GM19240 (cell line): ENCODE data around the gene KIAA0232.
"Not testable (repeated sequence)": the region's sequence is repeated elsewhere in the genome, so short reads cannot be mapped to it uniquely, and the experiment has no call there.

Experiments used
- DNase-seq: peaks from one replicate; pipeline ENCODE4 v3.0.0; 2011; ENCODE audit warnings: low spot score; ENCODE audit not compliant: insufficient read length

Gene KIAA0232

DNA sequence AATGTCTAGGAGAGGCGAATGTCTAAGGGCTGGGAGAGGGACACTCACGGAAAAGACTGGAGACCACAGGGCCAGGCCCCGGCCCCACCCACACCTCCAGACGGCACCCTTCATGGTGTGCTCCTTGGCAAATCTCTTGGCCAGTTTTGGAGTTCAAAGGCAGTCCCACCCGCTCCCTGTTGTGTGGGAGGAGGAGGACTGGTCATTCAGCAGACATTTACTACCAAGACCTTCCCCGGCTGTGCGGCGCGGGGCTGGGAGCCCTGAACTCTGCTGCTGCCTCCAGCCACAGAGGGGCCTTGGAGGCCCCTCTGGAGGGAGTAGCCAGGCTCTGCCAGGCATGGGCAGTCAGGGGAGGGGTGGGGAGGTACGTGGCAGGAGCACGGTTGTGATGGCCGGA is 118.4 kb downstream of the KIAA0232 start:
- no peak for DNase-seq

DNA sequence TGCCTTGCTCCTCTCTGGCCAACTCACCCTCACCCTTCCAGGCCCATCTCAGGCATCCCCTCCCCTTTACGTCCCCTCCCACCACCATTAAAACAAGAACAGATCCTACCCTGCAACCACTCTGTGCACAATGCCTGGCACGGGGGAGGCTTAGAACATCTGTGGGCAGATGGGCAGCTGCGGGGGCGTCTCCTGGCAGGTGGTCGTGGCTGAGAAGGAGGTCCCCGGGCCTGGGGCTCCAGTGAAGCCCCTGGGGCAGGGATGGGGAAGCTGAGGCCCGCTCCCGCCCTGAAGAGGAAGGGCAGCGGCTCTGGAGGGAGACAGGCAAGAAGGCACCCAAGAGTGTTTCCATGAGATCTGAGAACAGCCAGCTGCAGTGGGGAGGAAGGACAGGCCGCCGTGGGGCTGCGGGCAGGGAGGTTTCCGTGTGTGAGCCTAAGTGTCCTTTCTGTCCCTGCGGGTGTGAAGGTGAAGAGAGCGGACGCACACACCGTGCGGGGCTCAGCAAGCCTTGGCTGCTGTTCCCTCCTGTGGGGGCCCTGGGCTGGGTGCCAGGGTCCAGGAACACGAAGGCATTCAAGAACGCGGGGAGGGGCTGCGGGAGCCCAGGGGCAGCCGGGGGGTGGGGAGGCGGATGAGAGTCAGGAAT is 119.3 kb downstream of the KIAA0232 start:
- no peak for DNase-seq

DNA sequence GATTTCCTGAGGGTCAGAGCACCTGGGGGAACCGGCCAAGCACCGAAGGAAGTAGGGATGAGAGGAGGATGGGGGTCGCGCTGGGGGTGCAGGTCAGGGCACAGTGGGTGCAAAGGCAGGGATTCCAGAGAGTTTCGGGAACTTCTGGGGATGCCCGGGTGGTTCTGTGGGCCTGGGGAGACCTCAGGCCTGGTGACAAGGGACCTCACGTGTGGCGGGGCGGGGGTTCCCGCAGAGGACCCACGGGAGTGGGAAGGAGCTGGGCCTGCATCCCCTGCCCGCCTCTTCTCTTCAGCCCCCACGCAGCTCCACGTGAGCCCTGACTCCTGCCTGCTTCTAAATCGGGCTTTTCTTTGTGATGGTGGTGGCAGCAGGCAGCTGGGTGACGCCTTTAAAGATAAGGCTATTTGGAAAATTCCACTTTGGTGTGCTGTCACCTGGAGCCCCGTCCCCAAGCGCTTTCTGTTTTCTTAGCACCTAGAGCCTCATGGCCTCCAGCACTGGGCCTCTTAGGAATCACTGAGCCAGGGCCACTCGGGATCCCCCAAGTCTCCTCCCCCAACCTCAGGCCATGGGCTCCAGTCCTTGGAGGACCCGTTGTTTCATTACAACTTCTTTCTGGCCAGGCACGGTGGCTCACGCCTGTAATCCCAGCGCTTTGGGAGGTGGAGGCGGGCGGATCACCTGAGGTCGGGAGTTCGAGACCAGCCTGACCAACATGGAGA is 120.0 kb downstream of the KIAA0232 start:
- DNase-seq, result no peak

DNA sequence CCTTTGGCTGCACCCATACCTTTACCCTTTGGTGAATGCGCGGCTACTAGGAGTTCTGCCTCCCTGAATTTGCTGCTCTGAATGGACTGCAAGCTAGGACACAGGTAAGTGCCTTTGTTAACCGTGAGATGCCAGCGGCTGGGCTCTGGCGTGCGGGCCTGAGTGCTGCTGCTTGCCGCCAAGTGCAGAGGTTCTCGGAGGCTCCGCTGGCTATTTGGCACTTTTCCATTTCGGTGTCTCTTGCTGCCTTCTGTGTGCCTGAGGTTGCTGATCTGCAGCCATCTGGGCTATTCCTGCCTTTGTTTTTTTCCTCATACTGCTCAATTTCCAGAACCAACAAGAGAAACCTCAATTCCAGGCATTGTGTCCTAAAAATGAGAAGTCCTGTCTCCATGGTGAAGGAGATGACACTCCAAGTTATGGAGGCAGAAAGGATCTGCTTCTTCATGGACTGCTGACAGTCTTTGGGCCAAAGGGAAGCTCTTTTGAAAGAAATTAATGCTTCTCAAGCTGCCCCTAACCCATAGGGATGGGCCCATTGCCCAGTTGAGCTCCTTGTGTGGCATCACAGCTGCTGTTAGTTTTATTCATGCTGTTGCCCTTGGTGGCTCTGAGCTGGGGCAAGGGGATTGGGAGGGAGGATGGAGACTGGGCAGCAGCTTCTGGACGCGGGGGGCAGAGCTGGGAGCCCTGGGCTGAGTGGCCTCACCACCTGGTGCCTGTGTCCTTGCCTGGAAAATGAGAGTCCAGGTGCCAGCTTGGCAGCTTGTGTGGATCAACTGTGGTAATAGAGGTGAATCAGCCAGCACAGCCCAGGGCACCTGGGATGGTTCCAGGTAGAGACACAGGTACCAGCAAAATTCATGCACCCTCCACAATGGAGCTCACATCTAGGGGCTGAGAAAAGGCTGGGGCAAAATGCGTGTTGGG is 123.3 kb downstream of the KIAA0232 start:
- no peak for DNase-seq

DNA sequence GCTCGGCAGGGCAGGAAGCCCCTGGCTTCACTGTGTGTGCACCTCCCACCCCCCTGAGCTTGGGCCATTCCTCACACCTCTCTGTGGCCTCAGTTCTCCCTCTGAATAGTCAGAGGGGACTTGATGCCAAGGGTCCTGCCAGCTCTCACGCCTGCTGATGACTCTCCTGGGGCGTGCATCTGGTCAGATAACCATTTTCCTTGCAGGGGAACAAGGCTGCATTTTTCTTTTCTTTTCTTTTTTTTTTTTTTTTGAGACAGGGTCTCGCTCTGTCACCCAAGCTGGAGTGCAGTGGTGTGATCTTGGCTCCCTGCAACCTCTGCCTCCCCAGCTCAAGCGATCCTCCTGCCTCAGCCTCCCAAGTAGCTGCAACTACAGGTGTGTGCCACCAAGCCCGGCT is 124.0 kb downstream of the KIAA0232 start:
- DNase-seq, result not testable (repeated sequence)

DNA sequence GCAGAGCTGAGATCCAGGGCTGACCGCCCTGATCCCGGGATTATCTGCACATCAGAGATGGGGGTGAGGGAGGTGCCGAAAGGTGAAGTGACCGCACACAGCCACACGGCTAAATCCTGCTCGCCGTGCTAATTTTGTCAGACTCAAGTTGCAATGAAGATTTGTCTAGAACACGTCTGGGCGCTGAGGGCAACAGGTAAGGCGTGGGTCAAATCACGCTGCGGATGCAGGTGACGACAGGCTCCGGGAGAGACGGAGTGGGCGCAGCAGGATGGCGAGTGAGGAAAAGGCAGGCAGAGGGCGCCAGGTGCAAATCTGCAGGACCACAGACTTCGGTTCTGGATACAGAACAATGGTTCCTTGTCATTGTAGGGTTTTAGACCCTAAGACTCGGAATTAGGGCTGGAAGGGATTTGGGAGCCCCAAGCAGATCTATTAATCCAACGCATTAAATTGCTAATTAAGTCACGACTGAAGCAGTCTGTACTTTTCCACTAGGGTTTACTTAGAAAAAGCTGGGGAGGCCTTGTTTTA is 125.2 kb downstream of the KIAA0232 start:
- no peak for DNase-seq

DNA sequence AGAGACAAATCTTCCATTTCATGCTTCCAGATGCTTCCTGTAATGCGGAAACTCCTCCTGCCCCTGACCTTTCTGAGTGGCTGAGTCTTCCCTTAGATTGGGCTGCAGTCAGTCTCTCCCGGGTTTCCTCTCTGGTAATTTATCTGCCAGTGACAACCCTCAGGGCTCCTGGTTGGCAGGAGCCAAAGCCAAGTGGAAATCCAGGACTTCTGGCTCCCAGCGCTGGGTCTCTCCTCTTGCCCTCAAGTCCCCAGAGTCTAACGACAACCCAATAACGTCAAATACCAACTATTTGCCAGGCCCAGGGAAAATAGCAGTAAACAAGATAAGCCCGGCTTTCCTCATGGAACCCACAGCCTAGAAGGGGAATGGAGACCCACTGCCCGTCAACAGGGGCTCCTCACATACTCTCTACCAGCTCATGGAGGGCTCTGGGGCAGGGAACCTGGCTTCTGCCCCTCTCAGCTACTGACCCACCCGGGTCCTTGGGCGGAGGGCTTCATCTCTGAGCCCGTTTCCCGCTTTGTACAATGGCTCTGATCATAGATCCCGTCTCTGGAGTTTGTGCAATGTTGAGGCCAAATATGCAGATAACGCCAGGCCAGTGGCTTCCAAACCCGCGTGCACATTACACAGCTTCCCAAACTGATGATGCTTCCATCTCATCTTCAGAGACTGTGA is 126.0 kb downstream of the KIAA0232 start:
- DNase-seq, result no peak

DNA sequence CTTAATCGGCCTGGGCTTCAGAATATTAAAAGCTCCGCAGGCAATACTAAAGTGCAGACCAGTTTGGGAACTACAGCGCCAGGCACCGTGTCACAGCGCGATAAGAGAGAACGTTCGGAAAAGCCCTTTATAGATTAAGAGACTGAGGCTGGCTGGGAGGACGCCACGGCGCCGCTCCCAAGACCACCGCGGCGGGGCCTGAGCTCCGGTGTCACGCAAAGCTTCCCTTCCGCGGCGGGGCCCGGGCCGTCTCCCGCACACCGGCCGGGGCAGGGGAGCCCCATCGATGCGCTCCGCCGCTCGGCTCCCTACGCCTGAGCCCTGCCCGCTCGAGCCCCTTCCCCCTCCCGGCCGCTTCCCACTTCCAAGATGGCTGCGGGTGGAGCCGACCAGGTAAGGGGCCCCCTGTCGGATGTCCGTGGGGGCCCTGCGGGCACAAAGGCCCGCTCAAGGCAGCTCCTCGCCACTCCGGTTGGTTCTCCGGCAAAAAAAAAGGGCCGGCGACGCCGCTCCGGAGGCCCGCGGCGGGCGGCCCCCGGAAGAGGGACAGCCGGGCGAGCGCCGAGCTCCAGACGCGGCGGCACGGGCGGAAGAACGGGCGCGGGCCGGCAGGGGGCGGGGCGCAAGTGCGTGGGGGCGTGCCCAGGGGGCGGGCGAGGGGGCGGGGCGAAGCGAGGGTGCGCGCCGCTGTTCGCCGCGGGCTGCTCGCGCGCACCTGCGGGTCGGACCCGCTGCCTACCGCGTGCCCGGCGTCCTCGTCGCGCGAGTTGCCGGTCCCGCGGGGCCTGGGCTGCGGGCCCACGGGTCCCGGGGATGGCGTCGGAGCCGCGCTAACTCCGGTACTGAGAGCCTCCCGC is 126.8 kb downstream of the KIAA0232 start, which contains the start of gene TBC1D14:
TSS of gene TBC1D14 (plus strand) at position 714 of the 857 bp plus-strand sequence. CDS start 13,564 bp downstream, outside the sequence.
- peak; percentile 89 for DNase-seq

DNA sequence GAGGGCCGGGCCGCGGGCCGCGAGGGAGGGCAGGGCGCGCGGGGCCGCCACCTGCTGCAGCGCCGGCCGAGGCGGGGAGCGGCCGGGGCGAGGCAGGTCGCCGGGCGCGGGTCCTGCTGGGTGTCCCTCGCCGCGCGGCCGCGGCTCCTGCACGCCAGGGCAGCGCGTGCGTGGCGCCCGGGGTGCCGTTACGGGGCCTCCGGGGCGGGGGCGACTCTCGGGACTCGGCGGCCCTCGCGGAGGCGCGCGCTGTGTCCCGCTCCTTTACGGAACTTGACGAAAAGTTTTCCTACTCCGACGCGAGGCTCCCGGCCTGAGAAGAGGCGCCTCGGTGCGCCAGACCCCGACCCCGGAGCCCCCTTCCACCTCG is 127.4 kb downstream of the KIAA0232 start:
- no peak for DNase-seq

DNA sequence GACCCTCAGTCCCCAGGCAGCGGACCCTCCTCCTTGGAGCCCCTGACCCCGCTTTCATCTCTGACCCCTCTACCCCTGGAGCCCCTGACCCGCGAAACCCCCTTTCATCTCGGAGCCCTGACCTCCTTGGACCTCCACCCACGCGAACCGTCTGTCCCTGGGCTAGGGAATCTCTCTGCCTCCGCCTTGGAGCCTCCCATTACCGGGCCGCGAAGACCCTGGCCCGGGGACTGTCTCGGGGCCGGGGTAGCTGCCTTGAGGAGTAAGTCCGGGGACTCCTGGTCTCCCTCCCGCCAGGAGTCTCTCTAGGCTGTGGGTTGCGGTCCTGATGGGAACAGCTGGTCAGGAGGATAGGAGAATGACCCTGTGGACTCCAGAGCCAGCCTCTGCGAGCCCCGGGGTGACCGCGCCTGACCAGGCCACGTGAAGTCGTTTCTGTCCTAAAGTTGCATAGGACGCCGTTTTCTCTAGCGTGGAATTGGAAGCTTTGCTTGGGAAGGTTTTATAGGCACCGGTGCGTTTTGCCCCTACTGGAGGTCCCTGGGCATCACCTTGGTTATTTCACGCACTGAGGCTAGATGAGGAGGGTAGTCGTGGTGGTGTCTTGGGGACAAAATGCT is 127.9 kb downstream of the KIAA0232 start:
- no peak for DNase-seq

DNA sequence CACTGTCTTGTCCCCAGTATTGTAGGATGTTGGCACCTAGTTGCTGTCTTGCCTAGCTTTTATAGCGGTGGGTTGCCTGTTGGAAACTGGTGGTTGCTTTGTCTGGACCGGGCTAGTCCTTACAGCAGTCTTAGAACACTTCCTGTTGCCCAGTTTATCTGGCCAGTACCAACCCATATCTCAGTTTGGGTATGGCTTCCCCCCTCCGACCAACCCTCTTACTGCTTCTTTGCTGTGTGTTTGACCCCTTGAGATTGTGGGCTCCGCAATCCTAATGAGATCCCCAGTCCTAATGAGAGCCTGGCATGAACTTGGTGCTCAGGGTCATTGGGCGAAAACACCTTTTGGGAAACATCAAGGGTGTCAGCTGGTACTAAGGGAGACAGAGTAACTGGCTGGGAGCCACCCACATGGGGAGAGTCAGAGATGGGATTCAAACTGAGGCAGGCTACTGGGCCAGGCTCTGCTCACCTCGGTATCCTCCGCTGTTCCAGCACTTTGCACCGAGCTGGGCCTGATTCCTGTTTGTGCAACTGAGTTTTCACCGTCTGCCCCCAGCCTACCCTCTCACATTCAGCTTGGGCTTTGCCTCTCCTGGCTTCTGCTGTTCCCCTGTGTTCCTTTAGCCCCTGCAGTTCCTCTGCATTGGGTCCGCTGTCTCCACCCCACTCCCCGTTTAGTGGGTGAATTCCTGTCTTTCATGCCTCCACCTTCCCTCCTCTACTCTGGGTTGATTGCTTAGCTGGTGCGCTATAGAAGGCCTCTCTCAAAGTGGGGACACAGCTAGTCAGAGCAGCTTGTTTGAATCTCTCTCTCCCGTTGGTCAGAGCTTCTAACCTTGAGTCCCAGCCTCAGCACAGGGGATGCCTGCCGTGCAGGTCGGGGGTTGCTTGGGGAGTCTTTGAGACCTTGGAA is 128.7 kb downstream of the KIAA0232 start:
- DNase-seq, result no peak

DNA sequence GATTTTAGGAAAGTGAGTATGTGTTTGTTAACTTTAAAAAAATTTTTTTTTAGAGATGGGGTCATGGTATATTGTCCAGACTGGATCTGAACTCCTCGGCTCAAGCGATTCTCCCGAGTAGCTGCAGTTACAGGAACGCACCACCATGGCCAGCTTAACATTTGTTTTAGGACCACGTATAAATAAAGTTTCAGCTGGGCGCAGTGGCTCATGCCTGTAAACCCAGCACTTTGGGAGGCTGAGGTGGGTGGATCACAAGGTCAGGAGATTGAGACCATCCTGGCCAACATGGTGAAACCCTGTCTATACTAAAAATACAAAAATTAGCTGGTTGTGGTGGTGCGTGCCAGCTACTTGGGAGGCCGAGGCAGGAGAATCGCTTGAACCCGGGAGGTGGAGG is 129.4 kb downstream of the KIAA0232 start:
- not testable (repeated sequence) for DNase-seq

DNA sequence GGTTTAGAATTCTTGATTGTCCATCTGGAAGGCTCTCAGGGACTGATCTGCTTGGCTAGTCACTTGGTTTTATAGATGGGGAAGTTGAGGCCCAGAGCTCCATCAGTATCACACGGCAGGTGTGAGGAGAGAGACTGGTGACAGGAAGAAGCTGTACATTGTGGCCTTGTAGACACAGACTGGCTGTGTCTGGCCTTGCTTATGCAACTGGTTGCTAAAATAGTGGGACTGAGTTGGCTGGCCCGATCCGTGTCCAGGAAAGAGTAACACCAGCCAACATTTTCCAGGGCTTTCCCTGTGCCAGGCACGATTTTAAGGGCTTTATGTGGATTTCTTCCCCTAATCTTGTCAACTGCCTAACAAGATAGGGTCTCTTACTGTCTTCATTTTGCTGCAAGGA is 129.9 kb downstream of the KIAA0232 start:
- no peak for DNase-seq

DNA sequence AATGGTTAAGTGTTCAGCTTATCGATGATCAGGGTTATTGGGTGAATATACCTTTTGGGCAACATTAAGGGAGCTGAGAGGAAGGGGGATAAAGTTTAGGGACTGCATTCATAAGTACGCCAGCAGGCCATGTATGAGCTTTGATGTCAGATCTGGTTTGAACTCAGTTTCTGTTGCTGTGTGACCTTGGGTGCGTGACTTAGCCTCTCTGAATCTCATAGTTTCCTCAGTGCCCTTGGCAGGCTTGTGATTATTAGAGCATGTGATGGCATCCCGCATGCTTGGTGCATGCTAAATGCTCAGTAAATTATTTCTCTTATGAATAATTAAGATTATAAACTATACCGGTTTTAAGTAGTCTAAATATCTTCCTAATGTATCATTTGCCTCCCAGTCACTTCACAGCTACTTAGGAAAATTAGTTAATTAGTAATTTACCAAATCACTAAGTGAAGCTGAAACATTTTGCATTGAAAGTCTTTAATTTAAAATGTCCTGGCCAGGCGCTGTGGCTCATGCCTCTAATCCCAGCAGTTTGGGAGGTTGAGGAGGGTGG is 130.9 kb downstream of the KIAA0232 start:
- DNase-seq, result no peak

DNA sequence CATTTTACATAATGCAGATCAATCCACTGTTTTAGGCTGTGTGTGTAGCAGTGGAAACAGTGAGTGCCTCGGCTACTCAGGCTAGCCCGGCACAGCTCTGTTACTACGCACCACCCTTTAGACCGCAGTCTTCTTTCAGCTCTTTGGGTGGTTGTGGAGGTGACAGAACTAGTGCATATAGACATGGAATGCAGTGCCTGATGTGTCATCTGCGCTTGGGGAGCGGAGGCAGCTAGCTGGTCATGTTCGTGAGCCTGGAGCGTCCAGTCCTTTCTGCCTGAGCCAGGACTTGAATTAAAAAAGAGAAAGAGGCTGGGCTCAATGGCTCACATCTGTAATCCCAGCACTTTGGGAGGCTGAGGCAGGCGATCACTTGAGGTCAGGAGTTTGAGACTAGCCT is 131.9 kb downstream of the KIAA0232 start:
- DNase-seq, result no peak

DNA sequence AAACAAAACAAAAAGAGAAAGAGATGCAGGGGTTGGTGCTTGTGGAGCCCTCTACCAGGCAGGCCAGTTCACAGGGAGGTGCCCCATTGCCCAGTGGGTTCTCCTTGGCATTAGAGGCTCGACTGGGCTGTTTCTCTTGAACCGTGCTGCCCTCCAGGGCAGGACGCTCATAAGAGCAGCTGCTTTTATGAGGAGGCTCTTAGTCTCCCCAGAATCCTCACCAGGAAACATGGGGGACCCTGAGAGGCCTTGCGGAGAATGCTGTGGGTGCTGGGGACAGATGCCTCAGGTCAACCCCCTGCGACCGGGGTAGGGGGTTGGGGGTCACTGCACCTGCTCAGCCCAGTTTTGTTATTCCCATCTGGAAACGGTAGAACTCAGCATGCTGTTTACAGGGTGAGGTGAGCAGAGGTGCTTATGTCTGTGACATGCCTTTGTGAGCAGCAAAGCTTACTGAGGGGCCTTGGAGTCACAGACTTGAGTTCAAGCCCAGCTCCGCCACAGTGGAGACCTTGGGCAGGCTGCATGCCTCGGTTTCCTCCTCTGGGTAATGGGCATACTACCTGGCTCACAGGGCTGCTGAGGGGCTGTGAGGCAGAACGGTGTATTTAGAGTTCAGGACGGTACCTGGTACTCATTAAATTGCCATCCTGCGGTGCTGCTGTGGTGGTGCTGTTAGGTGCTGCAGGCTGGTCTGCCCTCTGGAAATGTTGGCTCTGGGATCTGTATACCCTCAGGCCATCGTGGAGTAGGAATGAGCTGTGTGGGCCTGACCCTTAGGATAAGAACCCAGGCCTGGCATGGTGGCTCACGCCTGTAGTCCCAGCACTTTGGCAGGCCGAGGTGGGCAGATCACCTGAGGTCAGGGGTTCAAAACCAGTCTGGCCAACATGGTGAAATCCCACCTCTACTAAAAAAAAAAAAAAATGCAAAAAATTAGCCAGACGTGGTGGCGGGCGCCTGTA is 132.8 kb downstream of the KIAA0232 start:
- no peak for DNase-seq

DNA sequence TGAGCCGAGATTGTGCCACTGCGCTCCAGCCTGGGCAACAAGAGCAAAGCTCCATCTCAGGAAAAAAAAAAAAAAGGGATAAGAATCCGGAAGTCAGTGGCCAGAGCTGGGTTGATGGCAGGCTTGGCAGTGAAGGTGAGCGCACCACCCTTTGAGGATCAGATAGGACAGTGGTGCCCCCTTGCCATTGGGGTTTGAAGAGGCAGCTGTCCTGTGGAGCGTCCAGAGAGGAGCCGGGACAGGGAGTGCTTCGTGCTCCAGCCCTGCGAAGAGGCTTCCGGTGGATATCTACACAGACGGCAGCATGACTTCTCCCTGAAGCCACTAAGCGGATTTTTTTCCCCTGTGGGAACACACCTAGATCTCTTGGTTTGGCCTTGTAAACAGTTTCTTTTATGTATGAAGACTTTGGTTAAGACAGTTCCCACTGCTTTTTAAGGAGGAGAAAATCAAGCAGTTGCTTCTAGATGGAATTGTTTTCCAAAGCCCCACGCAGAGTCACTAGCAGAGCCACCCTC is 133.6 kb downstream of the KIAA0232 start:
- no peak for DNase-seq
